ENCODE results near the gene PPM1A.

GRCh38 chr14:60294411-60295069 is 45.5 kb downstream of the PPM1A start:
- TF ChIP-seq POLR2A (IDR thresholded peaks at IDR 0.05; ENCODE audit: low read length) = no peak
- TF ChIP-seq GATA1 (IDR thresholded peaks at IDR 0.05; ENCODE audit: low read depth, low read length) = no peak
